ENCODE results near the gene CNIH4.

GRCh38 chr1:224387302-224387912, 30.7 kb downstream of the CNIH4 start:
- no peak for TF ChIP-seq CTCF (IDR thresholded peaks at IDR 0.05)
- TF ChIP-seq POLR2A (IDR thresholded peaks at IDR 0.05) = no peak
